HCT116 (cell line): ENCODE data around the gene DOCK10. TPM values are rescaled to one million over a fixed set of nuclear protein-coding genes. Genes with fewer than 3 reads are reported as not detected.

ENCODE experiments used
- ATAC-seq: fragments of 200-7000 bp; cut with Tn5 transposase; 2 replicates; pipeline ENCODE4 v1.9.1; 2020; ENCODE audit warnings: mild to moderate bottlenecking, moderate library complexity
- BruUV-seq: library from RNA; stranded (reverse); fragments of 400-500 nt; replicated peaks from 2 replicates; lab custom pipeline; 2021; lab: Mats Ljungman, UMichigan
- CTCF ChIA-PET: fragments of 300-600 bp; sonication (Branson Sonifier 250); formaldehyde crosslinking; loops from one replicate; lab custom pipeline; 2021; ENCODE audit warnings: antibody characterized with exemption; lab: Charles Lee
- POLR2A ChIA-PET: fragments of 300-600, 350-600 bp; sonication (Branson Sonifier 250); formaldehyde crosslinking; loops from one replicate; lab custom pipeline; 2021; ENCODE audit warnings: antibody characterized with exemption; lab: Charles Lee
- RAD21 ChIA-PET, 2 experiments: fragments of 300-600 bp; sonication (Branson Sonifier 250); formaldehyde crosslinking; loops; one replicate each; lab custom pipeline; 2023; ENCODE audit warnings: low total read pairs in 2 of 2; ENCODE audit not compliant: uncharacterized antibody in 2 of 2, unreplicated experiment in 2 of 2, low non-redundant PET in 1 of 2; lab: Charles Lee
- DNase-seq: peaks from one replicate; pipeline ENCODE4 v3.0.0-alpha.2; 2010; ENCODE audit warnings: low read depth, low spot score
- H2AFZ ChIP-seq: fragments of 200-600 bp; shearing (Covaris generic), sonication (generic); 2 replicates; pipeline ENCODE4 v1.6.1; 2017; ENCODE audit warnings: low read depth, mixed run types, mixed read lengths, antibody characterized with exemption, low read length; ENCODE audit not compliant: poor library complexity, severe bottlenecking
- H3K27ac ChIP-seq: 2 replicates; pipeline ENCODE4 v1.5.1; 2012; ENCODE audit warnings: low read depth, low read length
- H3K27me3 ChIP-seq: fragments of 200-600 bp; sonication (generic); 2 replicates; pipeline ENCODE4 v1.6.1; 2016; ENCODE audit warnings: mixed run types, low read length, mixed read lengths; ENCODE audit not compliant: insufficient read depth
- H3K36me3 ChIP-seq, 2 experiments: fragments of 200-500 bp in 1 of 2; fragments of 200-600 bp in 1 of 2; sonication (Bioruptor generic) in 1 of 2; sonication (generic) in 1 of 2; 2 replicates each; pipeline versions ENCODE4 v1.5.1 to v1.6.1; 2014 to 2016; ENCODE audit warnings: low read length in 2 of 2, inconsistent platforms in 1 of 2, mixed read lengths in 1 of 2, mixed run types in 1 of 2; ENCODE audit not compliant: insufficient read depth in 2 of 2, control insufficient read depth in 1 of 2
- H3K4me1 ChIP-seq, 2 experiments: fragments of 200-600 bp in 1 of 2; sonication (generic) in 1 of 2; 2 replicates each; pipeline versions ENCODE4 v1.5.1 to v1.6.1; 2012 to 2017; ENCODE audit warnings: low read length in 2 of 2, inconsistent platforms in 1 of 2, mild to moderate bottlenecking in 1 of 2, mixed read lengths in 1 of 2, mixed run types in 1 of 2, moderate library complexity in 1 of 2; ENCODE audit not compliant: insufficient read depth in 2 of 2, control insufficient read depth in 1 of 2
- H3K4me2 ChIP-seq: fragments of 200-600 bp; sonication (generic); 2 replicates; pipeline ENCODE4 v1.6.1; 2017; ENCODE audit warnings: mixed run types, low read length, mixed read lengths
- H3K4me3 ChIP-seq, 2 experiments: fragments of 200-600 bp in 1 of 2; sonication (generic) in 1 of 2; replicated peaks in 1 of 2; 2 replicates each; pipeline ENCODE4 v1.5.1; 2011 to 2016; ENCODE audit warnings: low read length in 2 of 2, control low read depth in 1 of 2, low read depth in 1 of 2, mild to moderate bottlenecking in 1 of 2, mixed read lengths in 1 of 2, mixed run types in 1 of 2
- H3K79me2 ChIP-seq: fragments of 200-600 bp; sonication (generic); 2 replicates; pipeline ENCODE4 v1.6.1; 2017; ENCODE audit warnings: mild to moderate bottlenecking, mixed run types, low read length, moderate library complexity, mixed read lengths; ENCODE audit not compliant: insufficient read depth
- H3K9ac ChIP-seq: fragments of 200-600 bp; sonication (generic); 2 replicates; pipeline ENCODE4 v1.6.1; 2016; ENCODE audit warnings: low read length, mixed read lengths
- H3K9me2 ChIP-seq: fragments of 200-600 bp; sonication (generic), shearing (Covaris generic); 2 replicates; pipeline ENCODE4 v1.6.1; 2017; ENCODE audit warnings: mixed run types, mild to moderate bottlenecking, moderate library complexity; ENCODE audit not compliant: insufficient read depth
- H3K9me3 ChIP-seq, 2 experiments: fragments of 200-500 bp in 1 of 2; fragments of 200-600 bp in 1 of 2; sonication (Bioruptor generic) in 1 of 2; sonication (generic) in 1 of 2; 2 replicates each; pipeline ENCODE4 v1.6.1; 2014 to 2017; ENCODE audit warnings: low read length in 2 of 2, mixed read lengths in 2 of 2, inconsistent platforms in 1 of 2, low read depth in 1 of 2, mild to moderate bottlenecking in 1 of 2, mixed run types in 1 of 2, moderate library complexity in 1 of 2; ENCODE audit not compliant: control insufficient read depth in 1 of 2, insufficient read depth in 1 of 2
- H4K20me1 ChIP-seq: fragments of 200-600 bp; sonication (generic), shearing (Covaris generic); 2 replicates; pipeline ENCODE4 v1.6.1; 2017; ENCODE audit warnings: mixed run types, mild to moderate bottlenecking, moderate library complexity; ENCODE audit not compliant: insufficient read depth
- ATF3 ChIP-seq: IDR thresholded peaks from 2 replicates; pipeline ENCODE4 v1.6.1; 2012
- CBX3 ChIP-seq: IDR thresholded peaks from 2 replicates; pipeline ENCODE4 v1.6.1; 2012; ENCODE audit warnings: low read depth
- EGR1 ChIP-seq: IDR thresholded peaks from 2 replicates; pipeline ENCODE4 v1.6.1; 2012; ENCODE audit warnings: low read depth
- EZH2 ChIP-seq: fragments of 200-600 bp; sonication (generic); IDR thresholded peaks from 2 replicates; pipeline ENCODE4 v1.6.1; 2017; ENCODE audit warnings: antibody characterized with exemption, mixed run types
- POLR2A ChIP-seq: IDR thresholded peaks from 2 replicates; pipeline ENCODE4 v1.7.0; 2011; ENCODE audit warnings: borderline replicate concordance; ENCODE audit not compliant: insufficient read depth, insufficient read length; ENCODE audit errors: extremely low read depth
- POLR2AphosphoS5 ChIP-seq: IDR thresholded peaks from 2 replicates; pipeline ENCODE4 v1.6.1; 2011; ENCODE audit warnings: mild to moderate bottlenecking, low read depth, low read length, moderate library complexity
- REST ChIP-seq: IDR thresholded peaks from 2 replicates; pipeline ENCODE4 v1.6.1; 2012; ENCODE audit warnings: low read depth
- SP1 ChIP-seq: IDR thresholded peaks from 2 replicates; pipeline ENCODE4 v1.6.1; 2012; ENCODE audit warnings: low read depth
- SRF ChIP-seq: IDR thresholded peaks from 2 replicates; pipeline ENCODE4 v1.6.1; 2012; ENCODE audit warnings: low read depth
- YY1 ChIP-seq: IDR thresholded peaks from 2 replicates; pipeline ENCODE4 v1.6.1; 2011; ENCODE audit warnings: low read length, low read depth, moderate library complexity, mild to moderate bottlenecking; ENCODE audit not compliant: insufficient replicate concordance; ENCODE audit errors: extremely low read depth
- ZNF274 ChIP-seq: fragments of 200-500 bp; sonication (Bioruptor generic); IDR thresholded peaks from 2 replicates; pipeline ENCODE4 v1.6.1; 2014; ENCODE audit warnings: mild to moderate bottlenecking, low read depth, low read length, inconsistent platforms
- intact Hi-C: fragments of 100-400 bp; cut with micrococcal nuclease; formaldehyde crosslinking; loops from 2 replicates; pipeline ENCODE4 v1.10.0; 2022
- total RNA-seq: library from RNA; stranded (reverse); gene quantifications from one replicate; pipeline ENCODE4 v1.2.1, GENCODE V29; 2021; ENCODE audit not compliant: unreplicated experiment

DOCK10 gene
- total RNA-seq, 1 experiment from 2014 or later = 0.54 TPM

GRCh38 chr2:225006730-225007129 is 35.5 kb downstream of the DOCK10 start:
- no peaks in the 10 kb centered on the region for H3K36me3 ChIP-seq
- BruUV-seq = no TSS peak
- DNase-seq = no peak
- intact Hi-C loops = loop anchor here (10.0 kb wide), 2 partner anchors 232 to 1032 kb away; no protein-coding TSS in a partner anchor
- POLR2A ChIA-PET = interaction anchor here (0.6 kb wide), 1 partner anchor 653 kb away, joined by 3 read pairs; no protein-coding TSS in a partner anchor
- no peak overlapping the region for H3K27ac ChIP-seq
- ATAC-seq = no peak
- CTCF ChIA-PET = interaction anchor here (1.5 kb wide), 1 partner anchor 8 kb away, joined by 3 read pairs; no protein-coding TSS in a partner anchor
- no peaks in the 10 kb centered on the region for H4K20me1 ChIP-seq
- H3K79me2 ChIP-seq = no peaks in the 10 kb centered on the region
- peaks cover 0 to 13% of the 10 kb centered on the region in 2 experiments; a peak in 2 of 4 replicates for H3K4me1 ChIP-seq
- H3K4me3 ChIP-seq = no peak overlapping the region
- no peak overlapping the region for H2AFZ ChIP-seq
- H3K27me3 ChIP-seq = no peaks in the 10 kb centered on the region
- H3K4me2 ChIP-seq = no peak overlapping the region
- TF ChIP-seq SP1 (no peak), POLR2A (no peak), ZNF274 (no peak), EGR1 (no peak), YY1 (no peak), REST (no peak), EZH2 (no peak), POLR2AphosphoS5 (no peak), ATF3 (no peak), CBX3 (no peak), SRF (no peak)
- H3K9me2 ChIP-seq = no peaks in the 10 kb centered on the region
- RAD21 ChIA-PET = no interaction called here
- H3K9ac ChIP-seq = no peak overlapping the region
- no peaks in the 10 kb centered on the region for H3K9me3 ChIP-seq
